Right renal pelvis (tissue), 4 donors: ENCODE data around the gene THRB. TPM values are rescaled to one million over a fixed set of nuclear protein-coding genes. Genes with fewer than 3 reads are reported as not detected.

Source experiments
- DNase-seq, 4 donors: peaks; one replicate each; pipeline ENCODE4 v3.0.0-alpha.2; 2013; ENCODE audit warnings: low read depth in 4 of 4, low spot score in 3 of 4, missing footprints in 1 of 4
- polyA plus RNA-seq, 4 donors: library from polyadenylated mRNA; unstranded; fragments of 120-200 nt; gene quantifications; one replicate each; pipeline ENCODE4 v1.2.1, GENCODE V29; 2013; ENCODE audit not compliant: insufficient read length in 4 of 4

THRB gene
- polyA plus RNA-seq, 4 donors: 23.2 to 31.3 (median 27.0) TPM

DNA sequence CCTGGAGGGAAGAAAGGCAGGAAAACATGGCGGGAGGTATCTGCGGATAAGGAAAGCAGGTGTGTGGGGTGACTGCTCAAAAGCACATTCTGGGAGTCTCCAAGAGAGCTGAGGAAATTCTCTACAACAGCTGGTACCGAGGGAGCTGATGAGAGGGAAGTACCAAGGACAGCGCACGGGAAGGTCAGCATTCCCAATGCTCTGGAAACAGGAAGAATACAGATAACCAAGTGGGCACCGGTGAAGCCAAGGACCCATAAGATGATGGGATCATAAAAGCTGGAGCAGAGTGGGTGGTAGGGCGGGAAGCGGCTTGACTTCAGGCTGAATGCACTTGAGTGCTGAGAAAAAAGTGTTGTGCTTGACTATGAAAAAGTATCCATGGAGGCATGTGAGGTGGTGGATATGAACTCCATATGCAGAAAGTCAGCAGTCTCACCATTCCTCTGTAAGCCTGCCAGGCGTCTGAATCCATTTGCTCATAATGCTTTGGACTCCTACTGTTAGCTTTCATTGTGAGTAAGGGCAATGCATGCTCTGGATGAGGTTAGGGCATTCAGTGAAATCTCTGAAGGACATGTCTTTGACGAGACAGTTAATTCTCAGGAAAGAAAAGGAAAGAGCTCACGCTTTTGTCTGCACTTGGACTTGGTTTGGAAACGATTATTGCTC, 334.1 kb downstream of the THRB start:
- DNase-seq: peak in 1 of 4 donors; percentile 18

DNA sequence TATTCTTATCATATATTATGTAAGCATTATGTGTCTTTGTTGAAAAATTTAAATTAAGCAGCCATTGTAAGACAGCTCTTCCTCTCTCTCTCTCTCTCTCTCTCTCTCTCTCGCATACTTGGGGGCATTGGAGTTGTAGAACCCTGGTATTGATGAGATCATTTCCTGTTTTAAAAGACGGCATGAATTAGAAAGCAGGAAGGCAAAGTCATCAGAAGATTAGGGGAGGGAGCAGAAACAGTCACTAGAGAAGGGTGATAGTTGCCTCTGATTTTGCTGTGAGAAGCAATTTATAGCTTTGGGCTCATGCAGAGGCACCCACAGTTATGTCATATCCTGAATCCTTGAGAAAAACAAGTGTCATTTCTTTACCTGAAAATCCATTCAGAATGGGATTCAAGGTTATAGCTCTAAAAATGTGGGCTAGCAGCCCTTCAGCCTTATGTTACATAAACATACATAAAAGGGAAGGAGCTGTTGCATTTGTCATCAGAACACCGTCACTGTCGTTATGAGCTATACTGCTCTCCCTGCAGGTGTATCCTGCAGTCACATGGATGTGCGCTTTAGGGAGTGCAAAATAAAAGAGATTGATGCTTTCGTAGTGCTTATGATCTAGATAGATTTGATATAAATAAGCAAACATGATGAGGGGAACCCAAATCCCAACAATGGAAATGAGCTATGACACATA, 335.7 kb downstream of the THRB start:
- no peak for DNase-seq

DNA sequence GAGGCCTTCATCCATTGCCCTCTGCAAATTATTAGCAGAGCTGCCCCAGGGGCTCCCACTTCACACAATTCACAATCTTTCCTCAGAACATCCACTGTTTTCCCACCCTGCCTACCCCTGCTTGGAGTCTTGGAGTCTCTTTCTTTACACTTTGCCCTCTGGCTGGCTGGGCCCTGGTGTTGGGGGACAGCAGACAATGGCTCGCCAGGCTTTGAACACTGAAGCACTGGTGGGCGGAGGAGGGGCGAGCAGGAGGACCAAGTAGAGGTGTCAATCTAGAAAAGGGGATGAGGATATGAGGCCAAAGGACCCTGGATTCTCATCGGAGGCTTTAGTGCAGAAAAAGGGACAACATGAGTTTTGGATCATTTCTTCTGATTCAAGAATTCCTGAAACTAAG, 337.5 kb downstream of the THRB start:
- no peak for DNase-seq

DNA sequence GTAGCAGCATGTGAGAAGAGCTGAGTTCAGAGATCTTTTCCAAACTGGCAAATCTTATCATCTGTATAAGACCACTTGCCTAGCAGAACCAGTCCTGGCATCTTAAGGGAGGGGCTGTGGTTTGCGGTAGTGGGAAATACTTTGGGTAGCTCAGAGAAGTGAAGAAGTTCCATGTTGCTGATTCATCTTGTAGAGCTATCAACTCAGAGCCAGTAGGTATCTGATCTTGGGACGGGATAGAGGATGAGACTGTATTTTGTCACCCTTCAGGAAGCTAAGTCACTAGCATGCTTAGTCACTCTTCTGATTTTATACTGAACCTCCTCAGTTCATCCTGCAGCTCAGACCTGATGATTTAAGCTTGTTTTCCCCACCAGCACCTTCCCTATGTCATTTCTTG, 338.2 kb downstream of the THRB start:
- DNase-seq: no peak

DNA sequence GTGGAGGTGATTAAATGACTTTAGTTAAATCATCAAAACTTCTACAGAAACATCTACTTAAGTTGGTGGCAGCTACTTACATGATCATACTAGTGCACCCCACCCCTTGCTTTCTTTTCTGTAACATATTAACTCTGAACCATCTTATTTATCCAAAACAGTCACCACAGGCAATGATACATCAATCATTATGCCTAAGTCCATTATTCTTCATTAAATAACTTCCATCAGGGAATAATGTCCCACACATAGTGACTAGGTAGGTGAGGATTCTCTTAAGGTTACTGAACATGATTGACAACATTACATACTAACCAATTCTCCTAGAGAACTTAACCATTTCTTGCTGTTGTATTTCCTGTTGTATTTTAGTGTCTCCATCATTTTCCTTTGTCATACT, 339.4 kb downstream of the THRB start:
- no peak for DNase-seq

DNA sequence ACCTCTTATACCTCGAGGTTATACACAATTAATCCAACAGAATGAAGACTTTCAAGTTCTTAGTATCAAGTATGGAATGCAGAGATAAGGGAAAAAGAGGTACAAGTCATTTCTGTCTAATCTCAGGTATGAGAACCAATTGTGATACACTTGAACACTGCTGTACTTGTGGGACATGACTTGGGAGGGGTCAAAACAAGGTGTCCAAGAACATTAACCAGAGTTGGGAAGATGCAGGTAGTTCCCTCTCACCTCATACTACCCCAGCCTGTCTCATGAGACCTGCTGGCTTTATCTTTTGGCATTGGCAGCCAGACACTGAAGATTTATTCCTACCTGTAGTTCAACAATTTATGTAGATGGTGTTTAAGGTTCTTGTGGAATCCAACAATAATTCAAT, 339.9 kb downstream of the THRB start:
- DNase-seq: no peak

DNA sequence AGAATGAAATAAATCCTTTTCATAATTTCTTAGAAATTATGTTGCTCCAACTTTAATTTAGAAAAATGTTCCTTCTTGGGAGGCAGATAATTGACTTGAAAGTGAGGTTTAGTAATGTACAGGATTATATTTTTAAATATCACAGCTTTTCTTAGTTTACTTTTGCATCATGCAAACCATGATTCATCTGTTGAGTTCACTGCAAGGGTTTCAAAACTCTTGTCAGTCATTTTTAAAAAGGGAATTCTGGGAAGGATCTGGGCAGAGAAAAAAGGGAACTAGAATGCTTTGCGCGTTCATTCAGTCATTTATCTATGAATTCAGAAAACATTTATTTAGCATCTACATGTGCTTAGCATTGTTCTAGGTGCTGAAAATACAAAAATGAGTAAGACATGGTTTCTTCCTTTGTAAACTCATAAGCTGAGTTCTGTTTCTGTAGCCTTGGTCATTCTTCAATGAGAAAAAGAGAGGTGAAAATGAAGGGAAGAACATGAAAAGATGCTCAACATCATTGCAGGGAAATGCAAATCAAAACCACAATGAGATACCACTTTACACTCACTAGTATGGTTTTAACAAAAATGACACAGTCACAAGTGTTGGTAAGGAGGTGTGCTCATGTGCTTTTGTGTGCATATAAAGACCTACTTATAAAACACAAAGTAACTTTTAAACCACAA, 340.5 kb downstream of the THRB start:
- no peak for DNase-seq

DNA sequence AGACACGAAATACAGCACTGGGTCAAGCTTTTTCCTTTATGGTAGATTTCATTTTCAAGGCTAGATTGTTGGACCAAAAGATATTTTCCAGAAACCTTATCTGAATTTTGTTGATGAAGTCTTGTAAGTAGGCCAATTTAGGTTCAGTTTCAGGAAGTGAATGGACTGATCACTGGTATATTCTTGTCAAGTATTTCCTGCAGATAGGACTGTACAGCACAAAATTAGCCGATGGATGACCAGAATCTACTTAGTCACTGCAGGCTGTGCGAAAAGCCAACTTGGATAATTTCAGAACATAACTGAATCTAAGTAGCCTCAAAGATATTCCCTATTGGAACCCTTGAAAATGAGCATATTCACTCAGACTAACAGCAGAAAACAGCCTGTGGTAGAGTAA, 343.1 kb downstream of the THRB start:
- no peak for DNase-seq

DNA sequence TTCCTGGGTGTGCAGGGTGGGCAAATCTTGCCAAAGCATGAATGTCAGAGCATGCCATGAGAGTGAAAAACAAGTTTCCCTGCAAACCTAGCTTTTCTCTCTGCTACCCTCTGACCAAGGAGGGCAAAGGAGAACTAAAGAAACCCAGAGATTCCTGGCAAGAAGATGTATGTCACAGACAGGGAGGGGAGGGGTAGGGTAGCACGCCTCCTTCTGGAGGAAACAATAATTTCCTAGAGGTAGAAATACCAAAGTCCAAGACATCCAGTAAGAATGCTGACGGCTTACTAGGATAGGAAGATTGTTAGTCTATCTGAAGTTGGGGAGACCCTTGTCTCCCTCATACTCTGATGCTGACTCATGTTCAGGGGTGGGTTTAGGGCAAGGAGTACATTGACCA, 345.6 kb downstream of the THRB start:
- no peak for DNase-seq

DNA sequence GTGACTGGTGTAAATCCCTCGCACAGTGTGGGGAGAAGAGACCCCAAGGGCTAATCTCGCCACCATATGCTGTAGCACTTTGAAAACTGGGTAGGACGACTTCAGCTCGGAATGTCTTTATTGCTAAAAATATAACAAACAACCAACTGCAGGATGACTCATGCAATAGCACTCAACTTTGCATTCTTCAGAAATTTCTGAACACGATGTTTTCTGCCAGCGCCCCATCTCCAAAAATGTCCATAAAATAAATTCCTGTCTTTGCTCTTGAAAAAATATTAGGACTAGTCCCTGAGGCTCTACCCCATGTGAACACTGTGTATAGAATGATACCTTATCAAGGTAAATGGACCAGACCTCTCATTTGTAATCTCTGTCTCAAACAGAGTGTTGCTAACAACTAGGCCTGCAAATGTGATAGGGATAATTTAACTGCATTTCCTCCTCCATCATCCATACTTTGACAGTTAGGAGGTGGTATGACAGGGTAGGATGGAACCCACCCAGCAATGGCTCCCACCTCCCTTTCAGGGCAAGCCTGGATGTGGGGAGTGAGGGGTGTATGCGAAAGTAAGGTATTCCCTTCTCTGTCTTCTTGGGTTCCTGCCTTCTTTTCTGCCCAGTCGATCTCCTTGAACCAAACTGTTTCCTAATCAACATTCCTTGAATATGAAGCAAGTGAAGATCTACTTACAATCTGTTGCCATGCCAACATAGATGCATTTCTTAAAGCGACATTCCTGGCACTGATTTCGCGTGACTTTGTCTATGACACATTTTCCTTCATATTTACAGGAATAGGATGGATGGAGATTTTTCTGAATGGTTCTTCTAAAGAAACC, 348.4 kb downstream of the THRB start:
- DNase-seq: no peak

DNA sequence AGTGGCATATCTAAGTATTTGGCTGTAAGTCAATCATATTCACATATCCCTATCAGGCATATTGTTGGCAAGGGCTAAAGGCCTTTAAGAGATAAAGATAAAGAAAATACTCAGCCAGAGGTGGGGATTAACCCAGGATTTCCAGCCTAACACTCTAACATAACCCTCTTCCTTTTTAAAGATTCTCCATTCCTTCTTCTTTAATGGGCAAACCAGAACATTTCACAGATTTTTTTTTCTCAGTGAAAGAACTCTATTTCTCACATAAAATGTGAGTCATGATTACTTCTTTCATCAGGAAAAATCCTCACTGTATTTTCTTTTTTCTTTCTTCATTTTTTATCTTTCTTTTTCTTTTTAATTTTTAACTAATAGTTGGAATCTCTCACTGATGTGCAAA, 349.2 kb downstream of the THRB start:
- DNase-seq: no peak

DNA sequence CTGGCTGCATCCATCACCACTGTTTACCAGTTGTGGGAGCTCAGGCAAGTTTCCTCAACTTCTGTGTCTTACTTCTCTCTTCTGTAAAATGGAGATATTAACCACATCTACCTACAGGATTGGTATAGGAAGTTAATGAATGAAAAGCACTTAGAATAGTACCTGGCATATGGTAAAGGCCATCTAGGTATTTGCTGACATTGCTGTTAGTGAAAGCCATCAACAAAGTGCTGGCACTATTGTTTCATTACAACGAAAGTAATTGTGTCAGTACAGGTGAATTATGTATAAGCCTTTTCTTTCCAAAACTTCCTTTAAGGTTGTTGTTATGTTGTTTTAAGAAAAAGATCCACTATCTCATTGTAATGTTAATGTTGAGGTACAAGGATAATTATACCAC, 352.5 kb downstream of the THRB start:
- no peak for DNase-seq

DNA sequence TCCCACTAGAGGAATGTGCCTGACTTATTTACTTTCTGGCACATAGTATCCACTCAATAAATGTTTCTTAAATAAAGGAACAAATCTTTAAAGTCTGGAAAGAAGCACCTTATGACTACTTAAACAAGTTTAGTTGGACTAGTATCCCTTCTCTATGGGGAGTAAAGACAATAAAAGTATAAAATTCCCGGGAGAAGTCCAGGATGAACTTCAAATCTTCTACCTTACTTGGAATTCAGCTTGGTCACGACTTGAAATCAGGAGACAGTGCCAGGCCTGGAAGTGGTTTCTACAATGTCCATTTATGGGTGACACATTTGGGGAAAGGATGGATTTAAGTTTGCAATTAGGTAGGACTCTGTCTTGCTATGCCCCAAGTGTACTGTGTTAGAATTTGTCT, 353.1 kb downstream of the THRB start:
- DNase-seq: no peak

DNA sequence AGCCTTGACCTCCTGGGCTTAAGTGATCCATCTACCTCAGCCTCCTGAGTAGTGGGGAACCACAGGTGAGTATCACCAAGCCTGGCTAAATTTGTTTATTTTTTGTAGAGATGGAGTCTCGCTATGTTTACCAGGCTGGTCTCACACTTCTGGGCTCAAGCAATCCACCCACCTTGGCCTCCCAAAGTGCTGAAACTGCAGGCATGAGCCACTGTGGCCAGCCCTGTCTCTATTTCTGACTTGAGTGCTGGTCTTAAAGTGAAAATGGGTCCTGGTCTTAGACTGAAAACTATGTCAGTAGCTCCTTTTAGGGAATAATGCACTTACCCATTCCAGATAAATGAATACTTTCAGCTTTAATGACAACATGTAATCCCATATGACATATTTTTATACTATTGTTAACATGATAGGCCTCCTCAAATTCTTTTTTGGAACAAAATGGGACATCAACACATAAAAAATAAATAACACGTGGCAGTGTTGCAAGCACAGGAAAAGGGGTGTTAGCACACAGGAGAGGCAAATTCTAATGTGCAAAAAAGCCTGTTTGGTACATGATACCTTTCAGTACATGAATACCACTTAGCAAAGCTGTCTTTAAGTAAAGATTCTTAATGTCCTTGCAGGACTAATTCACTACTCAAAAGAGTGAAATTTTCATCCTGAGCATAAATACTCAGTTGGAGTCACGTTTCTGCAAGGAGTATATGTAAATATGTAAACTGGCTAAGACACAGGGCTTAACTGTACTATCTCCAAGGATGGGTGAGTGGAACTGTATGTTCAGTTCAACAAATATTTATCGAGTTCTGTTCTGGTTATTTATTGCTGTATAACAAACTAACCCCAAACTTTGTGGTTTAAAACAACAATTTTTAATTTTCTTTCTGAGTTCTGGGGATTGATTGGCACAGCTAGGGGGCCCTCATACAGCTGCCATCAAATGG, 354.9 kb downstream of the THRB start:
- DNase-seq: no peak

DNA sequence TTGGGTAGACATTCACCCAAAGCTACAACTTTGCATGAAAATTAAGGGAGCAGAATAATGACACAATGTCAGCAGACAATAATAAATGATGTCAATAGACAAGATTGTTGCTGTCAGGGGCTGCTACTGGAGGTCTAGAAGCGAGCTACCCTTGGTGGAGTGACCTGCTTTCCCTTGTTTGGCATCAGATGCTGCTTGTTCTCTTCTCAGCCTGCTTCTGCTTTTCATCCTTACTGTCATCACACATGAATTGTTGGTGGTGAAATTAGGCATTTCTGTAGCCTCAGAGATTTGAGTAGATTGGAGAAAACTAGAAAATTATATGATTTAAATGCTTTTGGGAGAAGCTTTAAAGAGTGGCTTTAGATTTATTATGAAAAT, 355.8 kb downstream of the THRB start:
- no peak for DNase-seq

DNA sequence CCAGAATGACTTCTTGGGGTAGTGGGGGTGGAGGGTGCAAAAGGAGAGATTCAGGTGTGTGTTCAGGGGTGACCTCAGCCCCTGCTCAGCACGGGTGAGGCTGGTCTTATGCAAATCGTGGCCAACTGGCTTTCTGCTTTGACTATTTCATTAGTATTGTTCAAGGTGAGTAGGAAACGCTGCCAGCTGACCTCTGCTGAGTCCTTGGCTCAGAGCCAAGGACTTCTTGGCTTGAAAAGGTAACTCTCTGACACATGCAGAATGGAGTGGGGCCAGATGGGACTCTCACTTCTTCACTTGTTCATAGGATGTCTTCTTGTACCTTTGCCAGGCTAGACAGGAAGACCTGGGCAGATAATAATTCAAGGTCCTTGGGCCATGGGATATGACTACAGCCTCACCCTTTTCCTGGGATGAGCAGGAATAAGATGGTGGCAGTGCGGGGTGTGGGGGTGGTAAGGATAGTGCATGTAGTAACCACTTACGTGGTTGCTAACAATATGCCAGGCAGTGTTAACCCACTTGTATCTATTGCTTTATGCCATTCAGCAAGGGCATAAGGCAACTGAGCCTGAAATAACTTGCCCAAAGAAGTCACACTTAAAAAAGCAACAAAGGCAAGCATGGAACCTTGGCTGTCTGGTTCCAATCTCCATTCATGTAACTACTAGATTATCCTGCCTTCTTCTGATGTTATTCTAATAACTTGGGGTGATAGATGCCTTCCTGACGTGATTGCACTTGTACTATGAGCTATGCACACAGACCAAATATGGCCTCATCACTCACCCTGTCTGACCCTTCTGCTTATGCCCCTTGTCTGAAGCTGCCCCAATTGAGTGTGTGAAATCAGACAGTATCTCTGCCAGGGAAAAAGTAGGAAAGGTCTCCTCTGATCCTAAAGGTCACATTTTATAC, 356.4 kb downstream of the THRB start:
- DNase-seq: no peak

DNA sequence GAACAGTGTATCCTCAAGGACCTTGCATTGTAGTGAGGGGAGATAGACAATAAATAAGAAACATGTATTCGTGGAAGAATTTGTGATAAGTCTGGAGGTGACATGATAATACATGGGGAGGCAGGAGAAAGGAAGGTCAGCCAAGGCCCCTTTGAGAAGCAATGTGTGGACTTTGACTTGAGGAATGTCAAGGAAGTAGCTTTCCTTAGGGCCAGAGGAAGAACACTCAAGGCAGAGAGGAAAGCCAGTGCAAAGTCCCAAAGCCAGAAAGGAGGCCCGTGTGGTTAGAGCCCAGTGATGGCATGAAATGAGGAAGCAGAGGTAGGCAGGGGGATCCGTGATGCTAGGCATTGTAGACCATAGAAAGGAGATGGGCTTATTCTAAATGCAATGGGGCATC, 357.3 kb downstream of the THRB start:
- no peak for DNase-seq

DNA sequence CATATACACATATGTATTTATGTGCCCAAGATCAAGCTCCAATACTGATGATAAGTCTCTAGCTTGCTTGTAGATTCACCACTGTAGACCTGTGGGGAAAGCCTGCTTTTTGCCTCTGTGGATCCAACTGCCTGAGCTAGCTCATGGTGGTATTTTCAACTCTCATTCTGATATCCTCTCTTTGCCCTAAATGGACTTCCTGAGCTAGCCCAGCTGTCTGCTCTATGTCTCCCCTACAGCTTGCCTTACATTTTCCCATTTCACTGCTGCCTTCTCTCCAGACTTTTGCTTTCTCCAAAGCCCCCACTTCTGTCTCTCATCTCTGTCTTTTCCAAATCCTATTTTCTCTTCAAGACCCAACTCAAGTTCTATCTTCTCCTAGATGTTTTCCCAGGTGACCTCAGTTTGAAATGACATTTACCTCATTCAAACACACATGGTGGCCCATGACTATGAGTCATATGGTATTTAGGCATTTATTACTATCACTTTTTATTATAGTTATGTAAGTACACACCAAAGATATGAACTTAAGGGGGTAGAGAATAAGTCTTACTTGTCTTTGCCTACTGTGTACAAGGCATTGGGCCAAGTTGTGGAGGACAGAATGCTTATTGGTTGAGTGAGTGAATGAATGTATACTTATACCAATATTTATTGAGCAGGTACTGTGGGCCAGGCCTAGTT, 357.9 kb downstream of the THRB start:
- DNase-seq: no peak
